ENCODE results near the gene FLNB. TPM values are rescaled to one million over a fixed set of nuclear protein-coding genes. Genes with fewer than 3 reads are reported as not detected.

The FLNB gene
- total RNA-seq, 4 donors from 2014 or later = 82.5 to 192 (median 145) TPM

GRCh38 chr3:58016710-58017109 is 8.5 kb downstream of the FLNB start:
- no peak for TF ChIP-seq CTCF (IDR thresholded peaks at IDR 0.05)
- no peak for ATAC-seq (ENCODE audit: low FRiP score)
- no peak for DNase-seq (ENCODE audit: low spot score)

GRCh38 chr3:58018892-58019742 is 10.9 kb downstream of the FLNB start:
- ATAC-seq (ENCODE audit: low FRiP score) (no peak), DNase-seq (ENCODE audit: low spot score) (no peak)
- no peak for TF ChIP-seq CTCF (IDR thresholded peaks at IDR 0.05)

- ATAC-seq (ENCODE audit: low FRiP score) (no peak), DNase-seq (ENCODE audit: low spot score) (no peak)
- TF ChIP-seq CTCF (IDR thresholded peaks at IDR 0.05) = no peak
These were observed 12.5 kb downstream of the FLNB start for GRCh38 chr3:58020783-58021071.

- ATAC-seq (ENCODE audit: low FRiP score) (no peak), DNase-seq (ENCODE audit: low spot score) (no peak)
- TF ChIP-seq CTCF (IDR thresholded peaks at IDR 0.05) = no peak
These were observed 13.1 kb downstream of the FLNB start for GRCh38 chr3:58021072-58021959.

- no peak for TF ChIP-seq CTCF (IDR thresholded peaks at IDR 0.05)
- no peak for DNase-seq (ENCODE audit: low spot score)
- ATAC-seq (ENCODE audit: low FRiP score) = no peak
These were observed 13.7 kb downstream of the FLNB start for GRCh38 chr3:58021962-58022361.

GRCh38 chr3:58022490-58022889 is 14.3 kb downstream of the FLNB start:
- ATAC-seq (ENCODE audit: low FRiP score) = no peak
- no peak for DNase-seq (ENCODE audit: low spot score)
- no peak for TF ChIP-seq CTCF (IDR thresholded peaks at IDR 0.05)

Data from omental fat pad (tissue), 4 donors.